COR-L47 (cell line): ENCODE data around the gene NAMPT.
"Not testable (repeated sequence)": the region's sequence is repeated elsewhere in the genome, so short reads cannot be mapped to it uniquely, and the experiment has no call there.

Experiments used
- DNase-seq: peaks from one replicate; lab custom pipeline; 2025; lab: John Stamatoyannopoulos, UW

The NAMPT gene

GRCh38 chr7:106231856-106232490 is 52.8 kb downstream of the NAMPT start:
- no peak for DNase-seq

GRCh38 chr7:106225856-106226255 is 58.9 kb downstream of the NAMPT start:
- no peak for DNase-seq

GRCh38 chr7:106224797-106225196 is 60.0 kb downstream of the NAMPT start:
- no peak for DNase-seq

DNA sequence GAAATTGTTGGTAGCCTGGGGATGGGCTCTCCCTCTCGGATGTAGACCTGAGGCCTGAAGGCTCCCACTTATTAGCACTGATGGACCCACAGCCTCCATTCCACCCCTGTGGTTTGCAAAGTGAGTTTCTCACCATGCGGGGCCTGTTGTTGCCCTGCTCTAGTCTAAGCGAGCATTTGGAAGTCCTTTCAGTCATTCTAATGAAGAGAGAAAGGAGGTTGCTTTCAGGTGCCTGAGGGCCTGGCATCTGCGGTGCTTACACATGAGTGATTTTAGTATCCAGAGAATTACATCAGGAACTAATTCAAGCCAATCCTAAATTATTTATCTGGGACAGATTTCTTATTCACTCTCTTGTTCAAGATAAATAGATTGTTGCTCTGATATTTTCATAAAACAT is 61.6 kb downstream of the NAMPT start:
- no peak for DNase-seq

DNA sequence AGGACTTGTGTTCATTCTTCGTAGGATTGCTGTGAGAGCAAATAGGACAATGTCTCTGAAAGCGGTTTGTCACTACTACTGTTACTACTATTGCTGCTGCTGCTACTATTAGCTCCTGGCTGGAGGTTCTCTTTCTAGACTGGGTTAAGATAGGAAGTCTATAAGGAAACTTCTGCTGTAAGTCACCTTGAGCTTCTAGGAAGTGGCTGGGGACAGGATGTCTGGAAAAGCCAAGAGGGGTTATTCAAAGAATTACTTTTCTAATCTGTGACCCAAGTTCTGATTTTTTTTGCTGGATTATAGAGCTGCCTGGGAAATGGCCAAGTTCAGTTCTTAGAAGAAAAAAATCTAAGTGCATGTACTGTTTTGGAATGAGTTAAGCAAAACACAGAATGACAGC is 62.2 kb downstream of the NAMPT start:
- DNase-seq: no peak

- no peak for DNase-seq
Observed at GRCh38 chr7:106220307-106220706, 64.5 kb downstream of the NAMPT start.

GRCh38 chr7:106219170-106219569 is 65.6 kb downstream of the NAMPT start:
- no peak for DNase-seq

- no peak for DNase-seq
Observed at GRCh38 chr7:106218546-106218945, 66.2 kb downstream of the NAMPT start.

DNA sequence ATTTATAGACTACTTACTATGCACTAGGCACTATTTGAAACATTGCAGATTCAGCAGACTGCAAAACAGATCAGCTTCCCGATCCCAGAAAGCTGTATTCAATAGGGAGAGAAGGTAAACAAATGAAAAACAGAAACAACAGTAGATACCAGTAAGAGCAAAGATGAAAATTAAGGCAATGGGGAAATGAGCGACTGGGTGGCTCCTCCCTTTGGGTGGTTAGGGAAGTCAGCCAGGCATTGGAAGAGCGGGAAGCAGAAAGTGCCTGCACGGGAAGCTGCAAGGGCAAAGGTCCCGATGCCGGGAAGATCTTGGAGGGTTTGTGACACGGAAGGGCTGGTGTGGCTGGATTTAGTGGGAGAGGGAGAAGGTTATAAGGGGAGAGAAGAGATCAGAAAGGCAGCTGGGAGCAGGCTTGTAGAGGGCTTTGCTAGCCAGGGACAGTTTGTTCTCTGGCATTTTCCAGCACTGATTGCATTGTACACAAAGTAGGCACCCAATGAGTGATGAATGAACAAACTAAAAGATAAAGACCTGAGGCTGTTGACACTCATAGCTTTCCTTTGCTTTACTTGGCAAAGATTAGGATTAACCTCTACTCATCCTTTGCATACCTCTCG is 67.8 kb downstream of the NAMPT start:
- no peak for DNase-seq

- no peak for DNase-seq
Observed at GRCh38 chr7:106216517-106216922, 68.3 kb downstream of the NAMPT start.

DNA sequence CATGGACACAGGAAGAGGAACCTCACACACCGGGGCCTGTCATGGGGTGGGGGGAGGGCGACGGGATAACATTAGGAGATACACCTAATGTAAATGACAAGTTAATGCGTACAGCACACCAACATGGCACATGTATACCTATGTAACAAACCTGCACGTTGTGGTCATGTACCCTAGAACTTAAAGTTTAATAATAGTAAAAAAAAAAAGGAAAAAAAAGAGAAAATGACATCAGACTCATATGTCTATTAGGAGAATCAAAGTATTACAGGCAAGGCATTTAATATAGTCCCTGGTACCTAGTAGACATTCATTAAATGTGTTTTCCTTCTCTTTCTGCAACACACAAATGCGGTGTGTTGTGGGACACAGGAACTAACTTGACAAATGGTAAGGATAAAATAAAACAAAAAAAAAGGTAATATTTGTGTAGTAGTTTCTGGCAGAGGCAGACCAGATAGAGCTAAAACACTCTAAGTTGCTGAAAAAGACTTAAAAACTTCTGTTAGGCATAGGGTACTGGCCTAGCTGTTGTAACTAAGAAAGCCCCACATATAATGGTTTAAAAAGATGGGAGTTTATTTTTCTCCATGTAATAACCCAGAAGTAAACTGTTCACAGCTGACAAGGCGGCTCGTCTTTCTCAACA is 68.8 kb downstream of the NAMPT start:
- DNase-seq: no peak

DNA sequence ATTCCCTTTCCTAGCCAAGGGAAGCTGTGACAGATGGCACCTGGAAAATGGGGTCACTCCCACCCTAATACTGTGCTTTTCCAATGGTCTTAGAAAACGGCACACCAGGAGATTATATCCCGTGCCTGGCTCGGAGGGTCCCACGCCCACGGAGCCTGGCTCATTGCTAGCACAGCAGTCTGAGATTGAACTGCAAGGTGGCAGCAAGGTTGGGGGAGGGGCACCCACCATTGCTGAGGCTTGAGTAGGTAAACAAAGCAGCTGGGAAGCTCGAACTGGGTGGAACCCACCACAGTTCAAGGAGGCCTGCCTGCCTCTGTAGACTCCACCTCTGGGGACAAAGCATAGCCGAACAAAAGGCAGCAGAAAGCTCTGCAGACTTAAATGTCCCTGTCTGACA is 75.8 kb downstream of the NAMPT start:
- not testable (repeated sequence) for DNase-seq

DNA sequence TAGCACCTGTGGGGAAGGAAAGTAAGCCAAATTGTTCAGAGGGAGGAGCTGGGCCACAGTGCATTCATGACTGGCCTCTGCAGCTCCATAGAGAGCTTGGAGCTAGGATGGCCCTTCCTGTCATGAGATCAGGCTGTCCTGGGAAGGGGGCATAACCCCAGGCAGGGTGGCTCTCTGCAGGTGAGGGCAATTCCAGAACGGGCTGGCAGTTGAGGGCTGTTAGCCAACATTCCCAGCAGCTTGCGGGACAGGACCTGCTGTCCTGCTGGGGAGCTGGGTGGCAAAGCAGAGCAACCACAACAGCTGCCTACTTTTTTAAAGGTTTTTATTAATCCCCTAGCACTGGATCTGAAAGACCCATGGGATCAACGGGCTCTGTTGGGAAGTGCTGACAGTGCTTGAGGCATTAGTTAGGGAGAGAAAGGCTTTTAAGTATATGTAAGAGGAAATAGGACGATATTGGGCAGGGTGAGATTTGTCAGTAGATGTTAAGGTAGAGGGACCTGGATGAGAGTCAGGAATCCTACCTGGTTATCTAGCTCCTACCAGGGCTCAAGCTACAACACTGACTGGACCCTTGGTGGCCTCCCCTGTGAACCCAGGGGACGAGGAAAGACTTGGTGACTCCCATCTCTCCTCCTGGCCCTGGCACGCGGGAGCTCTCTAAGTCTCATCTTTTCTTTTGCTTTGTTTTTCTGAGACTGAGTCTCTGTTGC is 77.8 kb downstream of the NAMPT start:
- DNase-seq: no peak

DNA sequence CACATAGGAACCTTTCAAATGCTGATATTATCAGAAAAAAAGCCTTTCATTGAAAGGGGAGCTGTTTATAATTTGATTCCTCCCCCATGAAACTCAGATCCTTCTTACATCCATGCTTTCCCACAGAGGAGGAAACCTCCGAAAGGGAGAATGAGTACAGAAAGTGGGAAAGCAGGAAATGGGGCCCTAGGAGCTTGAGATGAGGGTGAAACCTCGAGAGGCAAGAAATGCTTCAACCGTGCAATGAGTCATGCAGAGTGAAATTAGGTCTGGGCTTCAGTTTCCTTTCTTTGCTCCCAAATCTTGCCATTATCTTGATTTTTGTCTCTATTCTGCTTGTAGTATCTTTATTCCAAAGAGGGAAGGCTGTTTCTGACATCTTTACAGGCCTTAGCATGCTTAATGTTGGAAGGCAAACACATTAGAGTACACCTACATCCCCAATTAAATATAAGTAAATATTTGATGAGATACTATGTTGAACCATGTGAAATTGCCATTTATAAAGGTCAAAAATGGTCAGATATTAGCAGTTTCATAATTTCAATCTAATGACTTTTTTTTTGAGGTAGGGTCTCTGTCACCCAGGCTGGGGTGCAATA is 79.1 kb downstream of the NAMPT start:
- no peak for DNase-seq

DNA sequence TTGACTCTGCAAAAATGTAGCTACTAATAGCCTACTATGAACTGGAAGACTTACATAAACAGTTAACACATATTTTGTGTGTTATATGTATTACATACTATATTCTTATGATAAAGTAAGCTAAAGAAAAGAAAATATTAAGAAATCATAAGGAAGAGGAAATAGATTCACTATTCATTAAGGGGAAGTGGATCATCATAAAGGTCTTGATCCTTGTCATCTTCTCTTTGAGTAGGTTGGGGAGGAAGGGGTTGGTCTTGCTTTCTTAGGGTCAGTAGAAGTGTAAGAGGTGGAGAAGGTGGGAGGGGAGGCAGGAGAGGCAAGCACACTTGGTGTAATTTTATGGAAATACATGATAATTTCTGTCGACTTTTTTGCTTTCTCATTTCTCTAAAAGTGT is 81.3 kb downstream of the NAMPT start:
- no peak for DNase-seq

DNA sequence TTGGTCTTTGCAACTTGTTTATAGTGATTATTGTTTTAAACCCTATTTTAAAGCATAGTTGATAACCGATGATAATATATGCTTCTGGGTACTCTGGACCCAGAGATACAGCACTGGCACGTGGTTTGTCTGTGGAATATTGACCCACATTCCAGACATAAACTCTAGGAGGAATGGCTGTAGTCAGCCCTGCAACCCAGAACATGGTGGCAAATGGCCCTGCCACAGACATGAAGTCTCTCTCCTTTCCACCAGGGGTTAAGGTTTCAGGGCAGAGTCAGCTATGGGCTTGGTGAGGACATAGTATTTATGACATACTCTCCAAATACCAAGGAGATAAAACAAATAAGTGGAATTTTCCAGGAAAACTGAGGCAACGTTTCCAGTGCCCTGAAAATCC is 83.6 kb downstream of the NAMPT start:
- DNase-seq: no peak

DNA sequence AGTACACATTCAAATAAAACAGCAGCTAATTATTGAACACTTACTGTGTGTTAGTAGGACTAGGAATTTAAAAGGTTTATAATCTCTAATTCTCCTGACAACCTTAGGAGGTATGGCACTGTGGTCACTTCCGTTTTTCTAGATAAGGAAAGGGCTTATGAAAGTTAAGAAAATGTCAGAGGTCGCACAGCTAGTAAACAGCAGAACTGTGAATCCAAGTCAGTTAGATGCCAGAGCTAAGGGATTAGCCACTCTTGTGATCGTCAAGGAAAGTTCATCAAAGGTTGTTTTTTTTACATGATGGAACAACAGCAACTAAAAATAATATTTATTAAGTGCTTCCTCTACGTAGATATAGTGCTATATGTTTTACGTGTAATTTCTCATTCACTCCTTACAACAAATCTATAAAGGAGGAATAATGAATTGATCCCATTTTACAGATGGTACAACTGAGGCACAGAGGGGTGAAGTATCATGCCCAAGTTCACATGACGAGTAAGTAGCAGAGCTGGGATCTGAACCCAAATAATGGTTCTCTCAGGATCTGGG is 84.9 kb downstream of the NAMPT start:
- DNase-seq: no peak

- DNase-seq: no peak
Observed at GRCh38 chr7:106199024-106199423, 85.8 kb downstream of the NAMPT start.
